ENCODE results near the gene KIF26A. TPM values are rescaled to one million over a fixed set of nuclear protein-coding genes. Genes with fewer than 3 reads are reported as not detected.
A peak's percentile ranks its signal among the peaks of the same experiment; 100 is the strongest.

KIF26A gene
- total RNA-seq, 1 donor from 2014 or later = 5.9 TPM

GRCh38 chr14:104217486-104218360, 79.3 kb downstream of the KIF26A start:
- Mint-ChIP-seq H3K27me3 (ENCODE audit: unreplicated experiment) (peaks cover 5% of the 10 kb centered on the region), H3K4me3 (ENCODE audit: unreplicated experiment) (no peak overlapping the region), H3K9me3 (ENCODE audit: unreplicated experiment) (peaks cover 2% of the 10 kb centered on the region), H3K4me1 (ENCODE audit: low read depth, unreplicated experiment) (peaks cover 21% of the 10 kb centered on the region), H3K27ac (ENCODE audit: unreplicated experiment) (no peak overlapping the region), H3K36me3 (ENCODE audit: unreplicated experiment) (no peaks in the 10 kb centered on the region)
- TF ChIP-seq, protein P1, sequence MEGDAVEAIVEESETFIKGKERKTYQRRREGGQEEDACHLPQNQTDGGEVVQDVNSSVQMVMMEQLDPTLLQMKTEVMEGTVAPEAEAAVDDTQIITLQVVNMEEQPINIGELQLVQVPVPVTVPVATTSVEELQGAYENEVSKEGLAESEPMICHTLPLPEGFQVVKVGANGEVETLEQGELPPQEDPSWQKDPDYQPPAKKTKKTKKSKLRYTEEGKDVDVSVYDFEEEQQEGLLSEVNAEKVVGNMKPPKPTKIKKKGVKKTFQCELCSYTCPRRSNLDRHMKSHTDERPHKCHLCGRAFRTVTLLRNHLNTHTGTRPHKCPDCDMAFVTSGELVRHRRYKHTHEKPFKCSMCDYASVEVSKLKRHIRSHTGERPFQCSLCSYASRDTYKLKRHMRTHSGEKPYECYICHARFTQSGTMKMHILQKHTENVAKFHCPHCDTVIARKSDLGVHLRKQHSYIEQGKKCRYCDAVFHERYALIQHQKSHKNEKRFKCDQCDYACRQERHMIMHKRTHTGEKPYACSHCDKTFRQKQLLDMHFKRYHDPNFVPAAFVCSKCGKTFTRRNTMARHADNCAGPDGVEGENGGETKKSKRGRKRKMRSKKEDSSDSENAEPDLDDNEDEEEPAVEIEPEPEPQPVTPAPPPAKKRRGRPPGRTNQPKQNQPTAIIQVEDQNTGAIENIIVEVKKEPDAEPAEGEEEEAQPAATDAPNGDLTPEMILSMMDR (IDR thresholded peaks at IDR 0.05; ENCODE audit: partially characterized antibody, unreplicated experiment) = no peak
- DNase-seq = peak; percentile 20

DNA sequence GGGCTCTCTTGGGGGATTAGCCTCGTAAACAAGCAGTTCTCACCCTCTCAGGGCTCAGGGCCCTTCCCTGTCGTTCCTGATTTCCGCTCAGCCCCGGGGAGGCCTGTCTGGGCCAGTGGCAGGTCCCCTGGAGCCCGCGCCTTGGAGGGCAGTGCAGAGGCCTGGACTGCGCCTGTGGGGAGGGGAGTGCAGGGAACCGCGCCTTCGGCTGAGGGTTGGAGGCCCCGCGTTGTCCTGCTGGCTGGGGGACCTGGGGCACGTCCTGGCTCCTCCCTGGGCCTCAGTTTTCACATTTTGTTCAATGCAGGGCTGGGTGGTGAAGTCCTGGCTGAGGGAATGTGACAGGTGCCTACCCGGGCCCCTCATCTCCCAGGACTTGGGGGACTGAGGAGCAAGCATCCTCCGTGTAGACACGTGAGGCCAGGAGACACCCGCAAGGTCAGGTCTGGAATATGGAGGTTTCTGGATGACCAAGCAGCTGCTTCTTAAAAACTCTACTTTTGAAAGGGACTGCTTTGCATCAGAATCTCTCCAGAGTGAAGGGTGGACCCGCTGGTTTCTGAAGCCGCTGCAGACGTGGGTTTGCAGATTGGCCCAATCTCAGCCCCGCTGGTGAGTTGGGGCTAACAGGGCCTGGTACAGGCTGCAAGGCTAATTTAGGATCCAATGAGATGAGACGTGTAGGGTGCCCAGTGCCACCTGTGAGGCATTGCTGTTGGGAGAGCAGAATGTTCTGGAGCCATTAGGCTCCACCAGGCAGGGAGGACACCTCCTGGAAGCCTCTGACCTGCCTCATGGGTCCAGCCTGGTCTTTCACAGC, 80.2 kb downstream of the KIF26A start:
- H3K4me1 Mint-ChIP-seq (ENCODE audit: low read depth, unreplicated experiment) = peaks cover 21% of the 10 kb centered on the region
- TF ChIP-seq, protein P1 (IDR thresholded peaks at IDR 0.05; ENCODE audit: partially characterized antibody, unreplicated experiment) = no peak
- no peaks in the 10 kb centered on the region for H3K36me3 Mint-ChIP-seq (ENCODE audit: unreplicated experiment)

GRCh38 chr14:104219731-104220214, 81.4 kb downstream of the KIF26A start:
- Mint-ChIP-seq H3K36me3 (ENCODE audit: unreplicated experiment) (no peaks in the 10 kb centered on the region), H3K4me1 (ENCODE audit: low read depth, unreplicated experiment) (peaks cover 27% of the 10 kb centered on the region), H3K27ac (ENCODE audit: unreplicated experiment) (peak overlapping the region; percentile 52), H3K27me3 (ENCODE audit: unreplicated experiment) (peaks cover 3% of the 10 kb centered on the region), H3K4me3 (ENCODE audit: unreplicated experiment) (peak overlapping the region; percentile 57), H3K9me3 (ENCODE audit: unreplicated experiment) (peaks cover 4% of the 10 kb centered on the region)
- TF ChIP-seq, protein P1 (IDR thresholded peaks at IDR 0.05; ENCODE audit: partially characterized antibody, unreplicated experiment) = no peak
- DNase-seq = peak; percentile 72

More for the DNA sequence above, 80.2 kb downstream of the KIF26A start:
- H3K4me3 Mint-ChIP-seq (ENCODE audit: unreplicated experiment) = no peak overlapping the region
- no peak overlapping the region for H3K27ac Mint-ChIP-seq (ENCODE audit: unreplicated experiment)
- peaks cover 3% of the 10 kb centered on the region for H3K27me3 Mint-ChIP-seq (ENCODE audit: unreplicated experiment)
- no peak for DNase-seq
- peaks cover 2% of the 10 kb centered on the region for H3K9me3 Mint-ChIP-seq (ENCODE audit: unreplicated experiment)

DNA sequence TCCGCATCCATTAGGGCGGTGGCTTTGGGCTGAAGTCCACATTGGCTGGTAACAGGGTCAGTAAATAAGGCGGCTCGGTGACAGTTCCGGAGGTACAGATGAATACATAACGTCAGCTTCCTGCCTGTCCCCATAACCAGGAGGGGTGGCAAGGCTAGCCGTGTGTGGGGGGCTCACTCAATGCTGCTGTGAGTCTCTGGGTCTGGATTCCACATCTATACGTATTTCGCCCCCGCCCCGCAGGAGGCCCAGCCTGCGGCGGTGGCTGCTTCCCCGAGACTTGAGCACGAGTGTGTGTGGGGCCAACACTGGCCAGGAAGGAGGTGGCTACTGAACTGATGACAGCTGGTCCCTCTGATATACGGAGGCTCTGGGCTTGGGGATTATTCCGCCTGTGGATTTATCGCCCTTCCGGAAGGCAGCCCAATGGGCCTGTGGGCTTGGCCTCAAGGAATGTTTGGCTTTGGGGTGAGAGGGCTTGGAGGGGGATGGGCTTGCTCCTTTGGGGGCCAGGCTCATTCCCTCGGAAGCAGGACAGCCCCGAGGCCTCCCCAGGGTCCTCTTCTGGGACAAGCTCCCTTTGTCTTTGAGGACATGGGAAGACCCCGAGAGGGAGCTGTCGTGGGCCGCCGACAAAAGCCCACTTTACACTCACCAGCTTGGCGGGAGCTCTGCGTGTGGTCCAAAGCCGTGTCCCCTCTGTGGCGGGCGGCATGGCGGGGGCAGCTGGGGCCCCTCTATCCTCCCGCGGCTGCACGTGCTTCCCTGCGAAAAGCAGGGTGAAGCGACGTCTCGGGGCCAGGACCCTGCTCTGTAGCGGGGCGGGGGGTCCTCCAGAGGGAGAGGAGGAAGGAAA, 82.1 kb downstream of the KIF26A start:
- no peak overlapping the region for H3K4me3 Mint-ChIP-seq (ENCODE audit: unreplicated experiment)
- H3K9me3 Mint-ChIP-seq (ENCODE audit: unreplicated experiment) = peaks cover 4% of the 10 kb centered on the region
- peak; percentile 17 for DNase-seq

More for the DNA sequence above, 82.1 kb downstream of the KIF26A start:
- H3K4me1 Mint-ChIP-seq (ENCODE audit: low read depth, unreplicated experiment) = peaks cover 27% of the 10 kb centered on the region
- peaks cover 3% of the 10 kb centered on the region for H3K27me3 Mint-ChIP-seq (ENCODE audit: unreplicated experiment)
- TF ChIP-seq, protein P1 (IDR thresholded peaks at IDR 0.05; ENCODE audit: partially characterized antibody, unreplicated experiment) = no peak
- H3K36me3 Mint-ChIP-seq (ENCODE audit: unreplicated experiment) = no peaks in the 10 kb centered on the region
- peak overlapping the region; percentile 52 for H3K27ac Mint-ChIP-seq (ENCODE audit: unreplicated experiment)

All from glutamatergic neuron (in vitro differentiated cells).